Fibroblast of the aortic adventitia (primary cell): ENCODE data around the gene FGFR3. TPM values are rescaled to one million over a fixed set of nuclear protein-coding genes. Genes with fewer than 3 reads are reported as not detected.

Experiments used
- DNase-seq: peaks from one replicate; pipeline ENCODE4 v3.0.0-alpha.2; 2010; ENCODE audit warnings: low read depth
- H3K4me3 ChIP-seq: 2 replicates; pipeline ENCODE4 v1.5.1; 2011; ENCODE audit warnings: low read depth, mild to moderate bottlenecking, control low read depth, low read length, moderate library complexity
- total RNA-seq: library from RNA; depleted of rRNA; stranded (reverse); fragments of >200 nt; gene quantifications from 2 replicates; pipeline ENCODE4 v1.2.3, GENCODE V29; 2012; ENCODE audit warnings: low replicate concordance
- TF ChIP-seq, protein P1 (sequence below): IDR thresholded peaks from 2 replicates; pipeline ENCODE4 v1.5.1; 2011; ENCODE audit warnings: mild to moderate bottlenecking, low read length, control low read depth, inconsistent platforms; ENCODE audit not compliant: insufficient read depth

Gene FGFR3
- total RNA-seq, 1 donor, result 0.45 TPM

DNA sequence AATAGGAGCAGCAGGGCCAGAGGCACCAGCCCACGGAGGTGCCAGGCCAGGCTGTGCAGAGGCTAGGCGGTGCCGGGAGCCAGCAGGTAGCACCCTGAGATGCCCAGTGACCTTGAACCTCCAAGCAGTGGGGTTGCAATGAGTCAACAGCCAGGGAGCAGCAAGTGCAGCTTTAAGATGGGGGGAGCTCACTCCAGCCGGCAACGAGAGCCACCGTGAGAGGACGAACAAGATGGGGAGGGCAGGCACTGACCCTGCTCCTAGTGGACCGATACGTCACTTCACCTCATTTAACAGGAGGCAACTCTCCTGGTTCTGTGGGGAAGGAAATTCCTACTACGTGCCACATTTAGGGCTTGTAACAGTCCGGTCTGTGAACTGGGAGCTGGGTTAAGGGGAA is 58.1 kb downstream of the FGFR3 start:
- no peak for DNase-seq
- TF ChIP-seq, protein P1, sequence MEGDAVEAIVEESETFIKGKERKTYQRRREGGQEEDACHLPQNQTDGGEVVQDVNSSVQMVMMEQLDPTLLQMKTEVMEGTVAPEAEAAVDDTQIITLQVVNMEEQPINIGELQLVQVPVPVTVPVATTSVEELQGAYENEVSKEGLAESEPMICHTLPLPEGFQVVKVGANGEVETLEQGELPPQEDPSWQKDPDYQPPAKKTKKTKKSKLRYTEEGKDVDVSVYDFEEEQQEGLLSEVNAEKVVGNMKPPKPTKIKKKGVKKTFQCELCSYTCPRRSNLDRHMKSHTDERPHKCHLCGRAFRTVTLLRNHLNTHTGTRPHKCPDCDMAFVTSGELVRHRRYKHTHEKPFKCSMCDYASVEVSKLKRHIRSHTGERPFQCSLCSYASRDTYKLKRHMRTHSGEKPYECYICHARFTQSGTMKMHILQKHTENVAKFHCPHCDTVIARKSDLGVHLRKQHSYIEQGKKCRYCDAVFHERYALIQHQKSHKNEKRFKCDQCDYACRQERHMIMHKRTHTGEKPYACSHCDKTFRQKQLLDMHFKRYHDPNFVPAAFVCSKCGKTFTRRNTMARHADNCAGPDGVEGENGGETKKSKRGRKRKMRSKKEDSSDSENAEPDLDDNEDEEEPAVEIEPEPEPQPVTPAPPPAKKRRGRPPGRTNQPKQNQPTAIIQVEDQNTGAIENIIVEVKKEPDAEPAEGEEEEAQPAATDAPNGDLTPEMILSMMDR, result no peak
- no peak overlapping the region for H3K4me3 ChIP-seq

DNA sequence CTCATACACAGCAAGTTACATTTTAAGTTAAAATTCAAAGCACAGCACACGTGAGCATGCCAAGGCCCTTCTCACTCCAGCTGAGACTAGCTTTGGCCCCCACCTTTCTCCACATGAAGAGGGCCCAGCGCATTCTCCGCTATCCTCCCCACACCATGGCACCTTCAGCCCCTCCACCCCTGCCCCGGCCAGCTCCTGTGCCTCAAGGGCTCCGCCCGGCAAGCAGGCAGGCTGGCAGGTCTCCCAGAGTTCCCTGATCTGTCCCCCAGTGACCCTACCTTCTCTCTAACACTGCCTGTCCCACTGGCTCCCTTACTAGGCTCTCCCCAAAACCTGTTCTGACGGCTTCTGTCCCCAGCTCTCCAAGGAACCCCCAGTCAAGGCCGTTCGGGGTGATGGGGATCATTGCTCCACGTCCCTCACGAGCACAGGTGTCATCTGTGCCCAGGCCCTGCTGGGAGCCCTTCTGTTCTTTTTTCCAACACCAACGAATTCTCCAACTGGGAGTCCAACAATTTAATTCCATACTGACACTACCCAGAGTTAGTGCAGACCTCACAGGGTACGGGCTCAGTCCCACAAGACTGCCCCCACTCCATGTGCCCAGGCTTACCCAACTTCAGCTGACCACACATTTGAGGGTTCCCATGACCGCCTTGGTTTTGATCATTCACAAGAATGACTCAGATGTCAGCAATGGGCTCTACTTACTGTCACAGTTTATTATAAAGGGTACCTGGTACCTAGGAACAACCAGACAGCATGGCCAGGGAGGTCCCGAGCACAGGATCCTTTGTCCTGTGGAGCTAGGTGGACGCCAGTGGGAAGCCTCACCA is 58.7 kb downstream of the FGFR3 start:
- H3K4me3 ChIP-seq, result no peak overlapping the region
- TF ChIP-seq, protein P1, result no peak
- no peak for DNase-seq

DNA sequence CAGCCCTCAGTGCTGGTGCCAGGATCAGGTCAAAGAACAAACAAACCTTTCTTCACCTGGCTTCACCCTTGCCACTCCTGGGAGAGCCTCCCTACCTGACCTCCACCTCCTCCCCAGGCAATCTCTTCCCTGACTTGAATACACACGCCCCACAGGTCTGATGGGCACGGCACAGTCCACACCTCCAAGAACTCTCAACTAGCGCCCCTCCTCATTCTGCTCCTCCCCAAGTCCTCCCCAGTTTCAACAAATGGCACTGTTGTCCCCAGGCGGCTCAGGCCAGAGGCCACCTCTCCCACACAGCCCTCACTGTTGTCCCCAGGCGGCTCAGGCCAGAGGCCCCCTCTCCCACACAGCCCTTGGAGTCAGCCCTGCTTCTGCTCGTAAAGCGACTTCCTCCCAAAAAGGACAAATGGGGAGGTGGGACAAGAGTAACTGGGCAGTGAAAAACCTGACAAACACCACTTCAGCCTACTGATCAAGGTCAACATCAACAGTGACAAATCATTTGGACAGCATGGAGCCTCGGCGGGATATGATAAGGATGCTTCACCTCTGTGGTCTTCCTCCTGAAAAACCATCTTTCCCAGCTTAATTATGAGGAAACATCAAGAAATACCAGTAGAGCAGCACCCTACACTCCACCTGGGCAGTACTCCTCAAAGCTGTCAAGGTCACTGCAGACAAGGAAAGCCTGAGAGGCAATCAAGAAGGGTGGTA is 60.0 kb downstream of the FGFR3 start:
- H3K4me3 ChIP-seq, result no peak overlapping the region
- TF ChIP-seq, protein P1, result no peak
- no peak for DNase-seq

DNA sequence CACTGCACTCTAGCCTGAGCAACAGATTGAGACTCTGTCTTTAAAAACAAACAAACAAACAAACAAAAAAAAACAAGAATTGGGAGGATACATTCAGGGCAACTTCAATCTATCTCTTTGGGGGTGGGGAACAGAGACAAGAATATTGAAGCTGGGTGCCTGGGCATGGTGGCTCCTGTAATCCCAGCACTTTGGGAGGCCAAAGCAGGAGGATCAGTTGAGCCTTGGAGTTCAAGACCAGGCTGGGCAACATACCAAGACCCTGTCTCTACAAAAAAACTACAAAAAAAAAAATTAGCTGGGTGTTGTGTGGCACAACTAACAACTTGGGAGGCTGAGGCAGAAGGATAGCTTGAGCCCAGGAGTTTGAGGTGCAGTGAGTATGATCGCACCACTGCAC is 61.7 kb downstream of the FGFR3 start:
- no peak for DNase-seq
- TF ChIP-seq, protein P1, result no peak
- peak overlapping the region; percentile 92 for H3K4me3 ChIP-seq

DNA sequence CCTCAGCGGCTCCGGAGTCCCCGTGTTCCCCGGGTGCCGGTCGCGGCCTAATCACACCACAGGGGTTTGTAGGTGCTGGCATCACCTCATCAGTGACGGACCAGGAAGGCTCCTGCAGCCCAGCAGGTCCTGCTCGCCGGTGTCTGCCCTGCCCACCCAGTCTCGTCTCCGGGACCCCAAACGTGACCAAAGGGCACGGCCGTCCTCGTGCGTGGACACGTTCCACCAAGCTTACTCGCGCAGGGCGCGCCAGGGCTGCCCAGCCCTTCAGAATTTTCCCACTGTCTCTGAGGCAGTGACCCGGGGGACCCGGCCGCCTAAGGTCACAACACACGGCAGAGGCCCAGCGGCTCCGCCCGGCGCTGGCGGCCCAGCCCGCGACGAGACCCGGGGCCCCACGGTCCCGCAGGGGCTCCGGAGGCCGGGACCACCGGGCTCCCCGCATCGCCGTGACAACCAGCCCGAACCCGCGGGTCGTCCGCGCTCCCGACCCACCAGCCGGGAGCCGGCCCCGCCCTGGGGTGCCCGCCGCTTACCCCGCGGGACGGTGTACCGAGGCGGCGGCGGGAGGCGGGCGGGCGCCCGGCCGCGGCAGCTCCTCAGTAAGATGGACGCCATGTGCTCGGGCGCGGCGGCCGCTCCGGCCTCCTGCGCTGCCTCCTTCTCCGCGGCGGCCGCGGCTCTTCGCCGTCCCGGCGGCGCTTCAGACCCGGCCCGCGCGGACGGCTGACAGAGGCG is 62.4 kb downstream of the FGFR3 start:
- DNase-seq, result no peak
- peak overlapping the region; percentile 92 for H3K4me3 ChIP-seq
- TF ChIP-seq, protein P1, result no peak

DNA sequence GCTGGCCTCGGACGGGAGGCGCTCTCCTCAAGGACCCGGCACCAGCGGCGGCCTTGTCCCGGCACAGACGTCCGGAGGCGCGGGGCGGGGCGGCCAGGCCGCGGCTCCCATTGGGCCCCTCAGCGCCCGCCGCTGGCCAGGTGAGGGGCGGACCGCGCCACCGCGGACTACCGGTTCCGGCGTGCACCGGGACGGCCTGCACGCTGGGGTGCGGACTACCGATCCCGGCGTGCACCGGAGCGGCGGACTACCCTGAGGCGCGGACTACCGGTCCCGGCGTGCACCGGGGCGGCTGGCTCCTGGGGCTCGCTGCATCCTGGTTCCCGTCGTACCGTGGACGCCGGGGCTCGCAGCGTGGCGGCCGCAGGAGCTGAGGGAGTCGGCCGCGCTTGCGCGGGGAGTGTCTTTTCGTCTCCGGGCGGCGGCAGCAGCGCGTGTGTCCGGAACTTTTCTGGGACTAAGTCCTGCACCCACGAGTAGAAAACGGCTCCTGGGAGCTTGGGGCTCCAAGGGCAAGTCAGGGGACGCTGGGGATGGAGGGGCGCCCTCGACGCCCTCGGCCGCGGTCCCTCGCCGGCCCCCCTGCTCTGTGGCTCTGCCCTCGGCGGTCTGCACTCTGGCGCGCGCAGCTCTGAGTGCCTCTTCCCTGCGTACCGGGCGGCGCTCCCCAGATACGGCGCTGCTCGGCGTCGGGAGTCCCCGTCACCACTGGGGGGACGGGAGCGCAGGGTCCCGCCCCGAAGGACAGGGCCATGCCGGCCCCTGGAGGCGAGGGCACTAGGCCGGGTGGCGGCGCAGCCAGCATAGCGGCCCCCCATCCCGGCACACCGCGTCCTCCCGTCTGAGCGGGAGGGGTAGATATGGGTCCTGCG is 63.2 kb downstream of the FGFR3 start, which contains the start of gene LETM1:
LETM1 (minus strand) TSS at position 86 of the 872 bp plus-strand sequence. CDS start 206 bp downstream, outside the sequence.
- TF ChIP-seq, protein P1, result no peak
- H3K4me3 ChIP-seq, result peak within 1 kb of the TSS; percentile 92
- peak; percentile 92 for DNase-seq
